ENCODE results near the gene SLC6A19. TPM values are rescaled to one million over a fixed set of nuclear protein-coding genes. Genes with fewer than 3 reads are reported as not detected.
"Not testable (repeated sequence)": the region's sequence is repeated elsewhere in the genome, so short reads cannot be mapped to it uniquely, and the experiment has no call there.

Gene SLC6A19
- total RNA-seq, 1 donor from 2014 or later, result not detected

DNA sequence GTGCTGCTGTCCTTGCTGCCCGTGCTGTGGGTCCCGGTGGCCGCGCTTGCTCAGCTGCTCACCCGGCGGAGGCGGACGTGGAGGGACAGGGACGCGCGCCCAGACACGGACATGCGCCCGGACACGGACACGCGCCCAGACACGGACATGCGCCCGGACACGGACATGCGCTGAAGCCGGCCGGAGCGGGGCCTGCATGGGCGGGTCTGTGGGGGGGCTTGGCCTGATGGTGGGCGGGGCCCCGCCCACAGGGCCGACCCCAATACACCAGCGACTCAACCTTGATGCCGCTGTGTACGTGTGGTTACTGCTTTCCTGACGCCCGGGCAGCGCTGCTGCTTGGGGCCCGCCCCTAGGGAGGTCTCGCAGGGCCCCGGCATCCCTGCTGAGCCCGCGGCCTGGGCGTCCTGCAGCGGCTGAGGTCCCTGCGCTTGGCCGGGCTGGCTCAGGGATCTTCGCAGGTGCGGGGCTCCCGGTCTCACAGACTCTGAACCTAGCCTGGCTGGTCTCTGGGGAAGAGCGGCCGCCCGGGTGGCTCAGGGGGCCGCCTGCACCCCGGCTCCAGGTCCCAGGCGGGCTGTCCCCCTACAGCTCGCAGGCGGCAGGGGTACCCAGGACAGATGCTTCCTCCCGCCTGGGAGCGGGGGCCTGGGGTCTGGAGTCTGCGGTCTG is 44.6 kb downstream of the SLC6A19 start:
- no peak for ATAC-seq

DNA sequence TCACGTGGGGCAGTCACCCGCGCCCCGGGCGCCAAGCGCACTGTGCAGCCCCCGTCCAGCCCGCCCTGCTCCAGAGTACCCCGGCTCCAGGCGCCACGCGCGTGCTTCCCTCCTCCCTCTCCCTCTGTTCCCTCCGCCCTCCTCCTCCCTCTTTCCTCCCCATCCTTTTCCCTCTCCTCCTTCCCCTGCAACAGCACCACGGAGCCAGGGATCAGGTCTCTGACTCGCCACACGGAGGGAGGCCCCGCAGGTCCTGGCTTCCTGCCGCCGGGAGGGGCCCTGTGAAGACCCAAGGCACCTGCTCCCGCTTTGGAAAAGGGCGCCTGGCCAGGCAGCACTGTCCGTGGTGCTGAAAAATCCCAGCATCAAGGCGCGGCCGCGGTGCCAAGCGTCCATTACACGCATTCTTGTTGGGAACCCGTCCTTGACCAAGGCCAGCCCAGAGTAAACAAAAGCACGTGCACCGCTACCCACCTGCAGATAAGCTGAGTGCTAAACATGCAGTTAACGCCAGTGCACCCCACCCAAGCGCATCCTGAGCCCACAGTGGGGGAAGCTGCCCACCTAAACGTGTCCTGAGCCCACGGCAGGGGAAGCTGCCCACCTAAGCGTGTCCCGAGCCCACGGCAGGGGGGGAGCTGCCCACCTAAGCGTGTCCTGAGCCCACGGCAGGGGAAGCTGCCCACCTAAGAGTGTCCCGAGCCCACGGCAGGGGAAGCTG is 45.5 kb downstream of the SLC6A19 start:
- ATAC-seq, result no peak

DNA sequence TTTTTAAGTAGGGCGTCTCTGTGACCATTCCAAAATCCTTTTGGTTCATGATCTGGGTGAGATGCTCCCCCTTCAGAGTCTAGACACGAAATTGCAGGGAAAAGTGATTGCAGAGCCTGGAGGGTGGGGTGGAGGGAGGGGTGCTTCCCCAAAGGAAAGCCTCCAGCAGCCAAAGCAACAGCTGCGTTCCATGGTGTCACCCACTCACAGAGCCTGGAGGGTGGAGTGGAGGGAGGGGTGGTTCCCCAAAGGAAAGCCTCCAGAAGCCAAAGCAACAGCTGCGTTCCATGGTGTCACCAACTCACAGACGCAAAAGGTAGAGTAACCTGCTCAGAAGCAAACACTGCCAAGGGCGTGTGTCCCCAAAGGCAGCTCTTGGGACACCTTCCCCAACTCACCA is 46.4 kb downstream of the SLC6A19 start:
- ATAC-seq, result no peak

DNA sequence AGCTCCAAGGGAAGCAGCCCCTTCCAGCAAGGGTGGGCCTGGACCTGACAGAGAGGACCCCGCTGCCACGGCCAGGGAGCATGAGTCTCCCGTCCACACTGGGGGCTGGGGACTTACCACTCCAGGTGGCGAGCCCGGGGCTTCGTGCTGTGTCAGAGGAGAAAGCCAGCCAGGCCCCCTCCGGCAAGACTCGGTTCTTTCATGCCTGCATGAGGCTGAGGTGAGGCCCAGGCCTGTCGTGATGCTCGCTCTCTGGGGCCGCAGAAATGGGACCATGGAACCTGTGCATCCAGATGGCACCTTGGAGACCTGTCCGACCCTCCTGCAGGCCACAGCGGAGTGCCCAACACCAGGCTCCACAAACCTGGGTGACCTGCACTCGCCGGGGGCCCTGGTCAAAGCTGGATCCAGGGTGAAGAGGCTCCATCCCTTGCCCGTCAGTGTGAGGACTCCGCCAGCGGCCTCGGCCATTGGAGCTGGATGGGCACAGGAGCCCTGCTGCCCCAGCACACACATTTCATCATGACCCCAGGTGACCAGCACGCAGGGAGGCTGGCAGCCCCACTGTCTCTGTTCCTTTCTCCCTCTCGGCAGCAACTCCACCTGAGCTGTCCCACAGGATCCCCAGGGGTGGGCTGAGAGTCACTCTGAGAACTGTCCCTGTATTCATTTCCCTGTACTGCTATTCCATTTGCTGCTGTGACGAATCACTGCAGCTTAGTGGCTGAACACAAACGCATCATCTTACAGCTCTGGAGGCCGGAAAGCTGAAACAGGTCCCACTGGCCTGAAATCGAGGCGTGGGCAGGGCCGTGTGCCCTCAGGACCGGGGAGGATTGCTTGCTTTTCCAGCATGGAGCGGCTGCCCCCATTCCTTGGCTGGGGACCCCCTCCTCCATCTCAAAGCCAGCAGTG is 48.2 kb downstream of the SLC6A19 start:
- no peak for ATAC-seq

DNA sequence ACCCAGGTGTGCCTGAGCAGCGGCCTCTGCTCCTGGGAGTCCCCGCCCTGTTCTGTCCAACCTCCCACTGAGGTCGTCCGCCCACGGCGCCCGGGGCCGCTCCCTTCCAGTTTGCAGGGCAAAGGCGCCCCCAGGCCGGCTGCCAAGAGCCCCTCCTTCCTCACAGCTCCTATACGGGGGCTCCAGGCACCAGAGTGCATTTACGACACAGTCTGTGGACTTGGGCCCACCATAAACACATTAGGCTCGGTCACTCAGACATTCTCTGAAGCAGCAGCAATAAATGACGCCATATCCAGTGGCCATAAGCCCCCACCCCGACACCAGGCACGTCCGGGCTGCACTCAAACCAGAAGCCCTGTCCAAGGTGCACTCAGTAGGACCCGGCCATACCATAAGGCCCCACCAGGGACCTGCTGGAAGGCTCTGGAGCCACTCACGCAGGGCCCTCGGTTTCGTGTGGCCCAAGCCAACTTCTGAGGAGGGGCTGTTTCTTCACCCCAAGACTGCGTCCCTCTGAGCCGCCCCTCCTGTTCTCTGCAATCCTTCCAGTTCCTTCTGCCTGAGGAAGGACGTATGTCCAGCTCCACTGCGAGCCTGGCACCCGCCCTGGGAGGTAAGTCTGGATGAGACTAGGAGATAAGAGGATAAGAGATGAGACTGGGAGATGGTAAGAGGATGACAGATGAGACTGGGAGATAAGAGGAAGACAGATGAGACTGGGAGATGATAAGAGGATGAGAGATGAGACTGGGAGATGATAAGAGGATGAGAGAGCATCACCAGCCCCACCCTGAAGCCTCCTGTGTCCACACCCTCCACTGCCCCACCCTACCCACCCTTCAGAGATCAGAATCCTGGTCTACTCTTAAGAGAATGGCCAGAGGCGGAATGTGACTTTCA is 50.5 kb downstream of the SLC6A19 start:
- ATAC-seq, result no peak

DNA sequence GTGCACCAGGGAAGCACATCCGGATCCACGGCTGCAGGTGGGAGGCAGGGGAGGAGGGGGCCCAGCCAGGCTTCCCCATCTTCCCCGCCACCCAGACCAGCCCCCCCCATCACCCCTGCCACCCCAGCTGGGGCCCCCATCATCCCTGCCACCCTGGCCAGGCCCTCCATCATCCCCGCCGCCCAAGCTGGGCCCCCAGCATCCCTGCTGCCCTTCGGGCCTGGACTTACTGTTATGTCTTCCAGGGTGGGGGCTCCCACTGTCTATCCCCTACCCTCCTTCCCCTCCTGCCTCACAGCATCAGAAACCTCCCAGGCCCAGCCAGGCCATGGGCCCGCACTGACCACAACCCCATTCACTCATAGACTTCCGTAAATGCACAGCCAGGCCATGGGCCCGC is 51.3 kb downstream of the SLC6A19 start:
- ATAC-seq, result no peak

- ATAC-seq, result no peak
These were observed 52.2 kb downstream of the SLC6A19 start for GRCh38 chr5:1253456-1254105.

- no peak for ATAC-seq
These were observed 52.8 kb downstream of the SLC6A19 start for GRCh38 chr5:1254196-1254595.

DNA sequence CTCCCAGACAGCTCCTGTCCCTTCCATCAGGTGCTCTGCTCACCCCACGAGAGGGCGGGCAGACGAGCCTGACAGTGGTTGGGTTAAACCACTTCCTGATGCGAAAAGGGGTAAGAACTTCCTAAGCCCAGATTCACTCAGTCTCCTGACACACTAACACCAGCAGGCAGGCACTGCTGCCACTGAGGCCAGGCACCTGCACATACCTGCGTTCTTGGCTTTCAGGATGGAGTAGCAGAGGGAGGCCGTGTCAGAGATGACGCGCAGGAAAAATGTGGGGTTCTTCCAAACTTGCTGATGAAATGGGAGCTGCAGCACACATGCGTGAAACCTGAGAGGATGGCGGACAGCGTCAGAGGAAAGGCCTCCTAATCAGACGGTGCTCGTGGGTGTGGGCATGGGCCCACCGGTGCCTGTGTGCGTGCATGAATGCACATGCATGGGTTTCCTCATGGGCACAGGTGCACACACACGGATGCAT is 53.7 kb downstream of the SLC6A19 start:
- ATAC-seq, result no peak

GRCh38 chr5:1256776-1257175 is 55.4 kb downstream of the SLC6A19 start:
- no peak for ATAC-seq

GRCh38 chr5:1257363-1257762 is 56.0 kb downstream of the SLC6A19 start:
- no peak for ATAC-seq

DNA sequence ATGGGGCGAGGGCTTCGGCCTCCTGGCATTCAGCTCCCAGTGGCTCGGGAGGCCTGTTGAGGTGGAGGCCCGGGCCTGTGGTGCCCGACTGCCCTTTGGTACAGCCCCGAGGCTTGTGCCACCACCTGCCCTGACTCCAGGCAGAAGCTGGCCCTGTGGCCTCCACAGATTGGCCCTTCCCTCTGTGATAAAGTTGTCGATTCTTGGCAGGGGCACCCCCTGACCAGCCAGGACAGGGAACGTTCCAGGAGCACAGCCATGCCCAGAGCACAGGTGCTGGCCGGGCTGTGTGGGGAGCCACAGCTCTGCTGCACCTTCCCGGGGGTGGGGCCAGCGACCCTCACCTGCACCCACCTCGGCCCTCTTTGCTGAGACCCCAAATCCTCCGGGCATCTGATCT is 56.4 kb downstream of the SLC6A19 start:
- ATAC-seq, result no peak

DNA sequence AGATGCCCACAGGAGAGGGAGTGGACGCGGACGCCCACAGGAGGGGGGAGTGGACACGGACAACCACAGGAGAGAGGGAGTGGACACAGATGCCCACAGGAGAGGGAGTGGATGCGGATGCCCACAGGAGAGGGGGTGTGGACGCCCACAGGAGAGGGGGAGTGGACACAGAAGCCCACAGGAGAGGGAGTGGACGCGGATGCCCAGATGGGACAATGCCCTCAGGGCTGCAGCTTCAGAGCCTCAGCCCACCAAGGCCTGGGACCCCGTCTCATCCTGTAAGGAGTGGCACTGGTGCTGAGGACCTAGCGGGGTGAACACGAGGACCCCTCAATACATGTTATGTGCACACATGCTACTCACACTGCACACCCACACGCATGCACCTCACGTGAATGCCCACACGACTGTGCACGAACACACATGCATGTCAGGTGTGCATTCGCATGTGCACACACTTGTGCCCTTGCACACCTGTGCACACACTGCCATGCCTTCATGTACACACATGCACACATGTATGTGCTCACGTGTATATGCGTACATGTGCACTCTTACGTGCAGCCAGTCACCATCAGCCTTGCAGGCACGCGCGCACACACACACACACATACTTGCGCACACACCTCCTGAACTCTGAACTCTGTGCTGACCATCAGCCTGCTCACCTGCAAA is 58.5 kb downstream of the SLC6A19 start:
- ATAC-seq, result no peak

GRCh38 chr5:1261643-1262042 is 60.2 kb downstream of the SLC6A19 start:
- ATAC-seq, result no peak

GRCh38 chr5:1262381-1262780 is 61.0 kb downstream of the SLC6A19 start:
- no peak for ATAC-seq

- no peak for ATAC-seq
These were observed 62.8 kb downstream of the SLC6A19 start for GRCh38 chr5:1264211-1264610.

DNA sequence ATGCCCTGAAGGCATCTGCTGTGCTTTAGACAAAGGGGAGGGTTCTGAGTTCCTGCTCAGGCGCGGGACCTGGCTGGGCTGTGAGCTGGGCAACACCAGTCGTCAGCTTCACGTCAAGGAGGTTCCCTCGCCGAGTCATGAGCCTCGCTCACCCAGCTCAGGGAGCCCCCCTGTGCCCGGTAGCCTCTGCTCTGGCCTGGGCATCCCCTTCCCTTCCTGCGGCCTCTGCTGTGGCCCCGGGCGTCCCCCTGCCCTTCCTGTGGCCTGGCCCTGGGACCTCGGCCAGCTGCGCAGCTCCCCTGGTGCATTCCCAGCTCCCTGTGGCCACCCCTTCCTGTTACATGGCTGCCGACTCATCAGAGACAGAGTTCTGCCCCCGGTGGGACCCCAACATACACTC is 63.6 kb downstream of the SLC6A19 start:
- no peak for ATAC-seq

DNA sequence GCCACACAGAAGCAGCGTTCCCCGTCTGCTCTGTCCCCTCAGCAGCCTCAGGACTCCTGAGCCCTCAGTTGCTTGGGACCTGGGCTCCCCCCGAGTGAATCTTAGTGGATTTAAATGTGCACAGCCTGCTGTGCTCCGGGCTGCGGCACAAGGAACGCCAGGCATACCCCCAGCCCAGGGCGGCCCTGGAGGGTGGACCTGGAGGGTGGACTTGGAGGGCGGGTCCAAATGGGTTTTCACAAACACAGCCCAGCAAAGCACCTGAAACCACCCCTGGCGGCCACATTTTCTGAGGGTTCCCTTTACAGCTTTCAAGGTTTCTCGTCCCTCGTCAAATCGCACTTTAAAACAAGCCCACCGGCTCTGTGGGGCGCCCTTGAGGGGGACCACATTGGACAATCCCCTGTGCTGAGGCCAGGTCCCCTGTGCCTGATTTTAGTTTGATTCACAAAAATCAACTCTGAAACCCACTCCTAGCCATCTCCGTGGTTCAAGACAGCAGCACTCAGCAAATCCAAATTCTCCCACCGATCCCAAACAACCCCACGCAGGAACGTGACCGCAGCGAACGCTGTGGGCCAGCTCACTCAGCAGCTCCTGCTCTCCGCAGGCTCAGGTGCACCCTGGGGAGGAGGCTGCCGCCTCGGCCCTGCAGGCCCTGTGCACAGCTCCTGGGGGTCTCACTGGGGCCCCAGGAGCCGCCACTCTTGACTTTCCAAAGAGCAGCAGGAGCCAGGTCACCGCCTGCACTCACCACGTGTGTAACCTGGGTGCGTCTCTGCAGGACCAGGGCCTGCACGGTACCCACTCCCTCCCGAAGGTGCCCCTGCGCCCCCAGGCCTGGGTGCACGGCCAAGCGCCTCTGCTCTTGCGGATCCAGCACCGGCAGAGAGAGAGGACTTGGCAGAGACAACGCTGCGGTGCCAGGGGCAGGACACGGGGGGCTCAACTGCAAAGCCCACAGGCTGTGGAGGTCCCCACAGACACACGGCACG is 64.4 kb downstream of the SLC6A19 start:
- ATAC-seq, result no peak

DNA sequence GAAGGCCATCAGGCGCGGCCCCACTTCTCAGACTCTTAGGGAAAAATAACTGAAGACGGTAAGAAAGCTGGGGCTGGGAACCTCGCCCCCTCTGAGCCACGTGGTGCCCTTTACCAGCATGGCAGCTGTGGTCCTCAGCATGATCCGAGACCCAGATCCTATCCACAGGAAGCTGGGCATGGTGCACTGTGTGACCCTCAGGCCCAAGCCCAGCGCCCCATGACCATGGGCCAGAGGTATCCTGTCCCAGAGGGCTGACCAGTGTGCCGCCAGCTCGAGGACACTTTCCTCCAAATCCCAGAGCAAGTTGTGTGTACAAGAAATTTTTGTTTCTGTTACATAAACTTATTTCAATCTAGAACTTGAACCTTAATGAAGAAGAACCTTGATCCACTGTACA is 65.4 kb downstream of the SLC6A19 start:
- ATAC-seq, result no peak

DNA sequence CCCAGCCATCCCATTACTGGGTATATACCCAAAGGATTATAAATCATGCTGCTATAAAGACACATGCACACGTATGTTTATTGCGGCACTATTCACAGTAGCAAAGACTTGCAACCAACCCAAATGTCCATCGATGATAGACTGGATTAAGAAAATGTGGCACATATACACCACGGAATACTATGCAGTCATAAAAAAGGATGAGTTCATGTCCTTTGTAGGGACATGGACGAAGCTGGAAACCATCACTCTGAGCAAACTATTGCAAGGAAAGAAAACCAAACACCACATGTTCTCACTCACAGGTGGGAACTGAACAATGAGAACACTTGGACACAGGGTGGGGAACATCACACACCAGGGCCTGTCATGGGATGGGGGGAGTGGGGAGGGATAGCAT is 66.1 kb downstream of the SLC6A19 start:
- ATAC-seq, result not testable (repeated sequence)
